Upper lobe of left lung (tissue), 6 donors: ENCODE data around the gene FRMPD4. TPM values are rescaled to one million over a fixed set of nuclear protein-coding genes. Genes with fewer than 3 reads are reported as not detected.

Source experiments
- ATAC-seq, 2 donors: fragments of 200-7000 bp; cut with Tn5 transposase; one replicate each; pipeline ENCODE4 v1.9.1; 2022; ENCODE audit warnings: mild to moderate bottlenecking in 2 of 2, moderate library complexity in 2 of 2; ENCODE audit not compliant: low FRiP score in 2 of 2
- DNase-seq, 2 donors: peaks; one replicate each; pipeline ENCODE4 v3.0.0-alpha.2; 2019 to 2020
- H3K27ac ChIP-seq, 4 donors: fragments of 200-600 bp; sonication (generic); one replicate each; pipeline ENCODE4 v1.5.1; 2016 to 2019
- H3K27me3 ChIP-seq, 4 donors: fragments of 200-600 bp; sonication (generic); one replicate each; pipeline ENCODE4 v1.5.1; 2017 to 2019
- H3K36me3 ChIP-seq, 4 donors: fragments of 200-600 bp; sonication (generic); one replicate each; pipeline ENCODE4 v1.5.1; 2016 to 2019
- H3K4me1 ChIP-seq, 4 donors: fragments of 200-600 bp; sonication (generic); one replicate each; pipeline ENCODE4 v1.5.1; 2018 to 2019
- H3K4me3 ChIP-seq, 4 donors: fragments of 200-600 bp; sonication (generic); one replicate each; pipeline ENCODE4 v1.5.1; 2017 to 2019; ENCODE audit warnings: mild to moderate bottlenecking in 2 of 4, moderate library complexity in 1 of 4
- H3K9me3 ChIP-seq, 4 donors: fragments of 200-600 bp; sonication (generic); one replicate each; pipeline ENCODE4 v1.5.1; 2018 to 2019
- EP300 ChIP-seq, 4 donors: sonication (generic); formaldehyde crosslinking; IDR thresholded peaks; one replicate each; pipeline ENCODE4 v1.5.1; 2017; ENCODE audit warnings: antibody characterized with exemption in 4 of 4, control low read depth in 2 of 4
- POLR2A ChIP-seq, 4 donors: fragments of 450-650 bp; IDR thresholded peaks; one replicate each; pipeline ENCODE4 v1.5.1; 2016 to 2017; ENCODE audit warnings: antibody characterized with exemption in 4 of 4, mild to moderate bottlenecking in 2 of 4
- POLR2AphosphoS5 ChIP-seq, 2 donors: sonication (generic); formaldehyde crosslinking; IDR thresholded peaks; one replicate each; pipeline ENCODE4 v1.5.1; 2017; ENCODE audit warnings: antibody characterized with exemption in 2 of 2
- WGBS, 2 donors: methylation state at CpG; one replicate each; pipeline ENCODE4 v1.1.5; 2017 to 2018; 5-methylcytosine and 5-hydroxymethylcytosine counted together
- total RNA-seq, 6 donors: library from RNA; depleted of rRNA in 4 of 6; stranded (reverse); fragments of >200 nt in 4 of 6; gene quantifications; one replicate each; pipeline versions ENCODE4 v1.1.0 to v1.2.1, GENCODE V29; 2016 to 2021
- TF ChIP-seq, protein P1 (sequence below), 6 experiments: fragments of 450-650 bp in 4 of 6; fragments of 200-600 bp in 2 of 6; sonication (generic) in 2 of 6; IDR thresholded peaks; one replicate each; pipeline ENCODE4 v1.5.1; 2016 to 2019; ENCODE audit warnings: antibody characterized with exemption in 6 of 6
- donor health status: DM: no; HTN: no; CAD: no; lungs with moderate emphysema.
- donor health status: DM: no; HTN: yes; CAD: no; lungs with severe emphysema.

Gene FRMPD4
- total RNA-seq, 6 donors from 2014 or later: 0.03 to 0.15 (median 0.10) TPM; not detected in 2

DNA sequence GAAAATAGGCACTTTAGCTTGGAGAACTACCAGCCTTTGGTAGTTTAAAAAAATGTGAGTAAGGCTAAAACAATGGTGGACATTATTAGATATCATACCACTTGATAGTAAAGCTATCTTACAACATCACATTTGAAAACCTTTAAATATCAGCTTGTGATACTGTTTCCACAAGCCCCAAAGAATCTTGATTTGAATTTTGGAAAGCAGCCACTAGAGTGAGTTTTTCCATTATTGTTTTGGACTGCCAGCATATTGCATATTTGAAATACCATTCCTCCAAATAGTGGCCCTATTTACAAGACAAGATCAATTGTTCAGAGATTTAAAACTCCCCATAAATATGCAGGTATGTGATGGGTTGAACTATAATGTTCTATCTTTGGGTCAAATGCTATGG, 349.9 kb downstream of the FRMPD4 start:
- Histone ChIP-seq H3K9me3 (no peaks in the 10 kb centered on the region), H3K4me1 (no peaks in the 10 kb centered on the region), H3K4me3 (no peak overlapping the region), H3K27ac (no peak overlapping the region), H3K36me3 (no peaks in the 10 kb centered on the region), H3K27me3 (no peaks in the 10 kb centered on the region)
- DNase-seq: no peak
- no peak for TF ChIP-seq EP300 (IDR thresholded peaks at IDR 0.05)
- ATAC-seq: no peak

DNA sequence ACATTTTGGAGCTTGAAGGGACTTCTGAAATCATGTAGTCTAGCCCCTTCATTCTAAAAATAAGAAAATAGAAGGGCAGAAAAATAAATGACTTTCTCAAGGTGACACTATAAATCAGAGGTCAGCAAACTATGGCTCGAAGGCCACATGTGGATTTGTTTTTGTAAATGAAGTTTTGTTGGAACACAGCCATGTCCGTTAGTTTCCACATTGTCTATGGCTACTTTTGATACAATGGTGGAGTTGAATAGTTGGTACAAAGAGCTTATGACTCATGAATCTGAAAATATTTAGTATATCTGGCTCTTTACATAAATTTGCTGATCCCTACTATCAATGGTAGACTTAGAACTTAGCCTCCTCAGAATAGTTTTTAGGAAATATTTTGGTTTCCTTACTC, 350.5 kb downstream of the FRMPD4 start:
- H3K9me3 ChIP-seq: no peaks in the 10 kb centered on the region
- ATAC-seq (no peak), DNase-seq (no peak)
- H3K27me3 ChIP-seq: no peaks in the 10 kb centered on the region
- WGBS, 2 donors: 42 to 62% methylated on average over 2 of the region's 2 CpGs
- H3K4me3 ChIP-seq: no peak overlapping the region
- no peak for TF ChIP-seq EP300 (IDR thresholded peaks at IDR 0.05)
- no peak overlapping the region for H3K27ac ChIP-seq
- no peaks in the 10 kb centered on the region for H3K36me3 ChIP-seq
- H3K4me1 ChIP-seq: no peaks in the 10 kb centered on the region

DNA sequence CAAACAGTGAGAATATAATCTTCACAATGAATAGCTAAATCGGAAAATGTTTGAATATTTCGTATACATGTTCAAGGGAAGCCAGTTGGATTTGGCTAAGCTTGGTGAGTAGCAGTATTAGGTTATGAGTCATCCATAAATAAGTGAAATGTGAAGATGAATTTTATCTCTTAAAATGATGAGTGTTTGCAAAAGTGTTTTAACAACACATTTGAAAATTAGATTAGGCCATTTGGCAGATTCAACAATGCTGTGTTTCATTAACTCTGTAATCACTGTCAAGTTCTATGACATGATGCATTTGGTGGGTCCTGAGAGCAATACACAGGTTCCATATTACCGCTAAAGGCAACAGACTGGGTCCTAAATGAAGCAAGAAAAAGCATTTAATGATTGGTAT, 351.1 kb downstream of the FRMPD4 start:
- 79 to 85% methylated on average over 3 of the region's 3 CpGs for WGBS, 2 donors
- Histone ChIP-seq H3K36me3 (no peaks in the 10 kb centered on the region), H3K27me3 (no peaks in the 10 kb centered on the region), H3K4me1 (no peaks in the 10 kb centered on the region), H3K9me3 (no peaks in the 10 kb centered on the region), H3K27ac (no peak overlapping the region), H3K4me3 (no peak overlapping the region)
- DNase-seq (no peak), ATAC-seq (no peak)
- no peak for TF ChIP-seq EP300 (IDR thresholded peaks at IDR 0.05)
- TF ChIP-seq, protein P1, sequence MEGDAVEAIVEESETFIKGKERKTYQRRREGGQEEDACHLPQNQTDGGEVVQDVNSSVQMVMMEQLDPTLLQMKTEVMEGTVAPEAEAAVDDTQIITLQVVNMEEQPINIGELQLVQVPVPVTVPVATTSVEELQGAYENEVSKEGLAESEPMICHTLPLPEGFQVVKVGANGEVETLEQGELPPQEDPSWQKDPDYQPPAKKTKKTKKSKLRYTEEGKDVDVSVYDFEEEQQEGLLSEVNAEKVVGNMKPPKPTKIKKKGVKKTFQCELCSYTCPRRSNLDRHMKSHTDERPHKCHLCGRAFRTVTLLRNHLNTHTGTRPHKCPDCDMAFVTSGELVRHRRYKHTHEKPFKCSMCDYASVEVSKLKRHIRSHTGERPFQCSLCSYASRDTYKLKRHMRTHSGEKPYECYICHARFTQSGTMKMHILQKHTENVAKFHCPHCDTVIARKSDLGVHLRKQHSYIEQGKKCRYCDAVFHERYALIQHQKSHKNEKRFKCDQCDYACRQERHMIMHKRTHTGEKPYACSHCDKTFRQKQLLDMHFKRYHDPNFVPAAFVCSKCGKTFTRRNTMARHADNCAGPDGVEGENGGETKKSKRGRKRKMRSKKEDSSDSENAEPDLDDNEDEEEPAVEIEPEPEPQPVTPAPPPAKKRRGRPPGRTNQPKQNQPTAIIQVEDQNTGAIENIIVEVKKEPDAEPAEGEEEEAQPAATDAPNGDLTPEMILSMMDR (IDR thresholded peaks at IDR 0.05): no peak
- no peak for TF ChIP-seq POLR2AphosphoS5 (IDR thresholded peaks at IDR 0.05)
- no peak for TF ChIP-seq POLR2A (IDR thresholded peaks at IDR 0.05)

DNA sequence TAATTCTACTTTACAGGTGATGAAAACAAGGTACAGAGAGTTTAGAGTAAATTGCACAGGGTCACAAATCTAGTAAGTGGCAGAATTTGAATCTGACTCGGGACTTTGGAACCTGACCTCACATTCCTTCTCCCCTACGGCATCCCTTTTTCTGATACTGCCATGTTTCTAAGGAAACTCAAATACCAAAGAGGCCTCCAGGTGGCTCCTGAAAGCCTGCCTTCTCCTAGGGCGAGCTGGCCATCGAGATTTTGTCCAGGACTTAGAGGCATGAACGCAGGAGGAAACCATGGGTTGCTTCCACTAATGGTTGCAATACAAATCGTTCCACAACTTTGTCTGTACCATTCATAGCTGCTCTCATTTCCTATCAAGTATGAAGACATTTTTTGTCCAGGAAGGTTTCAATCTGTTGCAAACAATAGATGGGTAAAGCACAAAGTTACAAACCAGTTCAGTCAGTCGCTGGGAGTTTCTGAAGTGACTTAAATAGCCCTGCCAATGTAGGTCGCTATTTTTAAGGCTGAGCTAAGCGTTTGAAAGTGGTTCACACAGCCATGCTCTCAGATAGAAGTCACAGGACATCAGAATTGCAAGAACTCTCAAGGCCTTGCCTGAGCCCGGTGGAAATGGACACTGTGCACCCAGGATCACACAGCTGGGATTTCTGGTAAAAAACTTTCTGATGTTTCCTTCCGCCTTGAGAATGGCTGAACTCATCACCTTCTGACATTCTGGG, 356.3 kb downstream of the FRMPD4 start:
- ATAC-seq: no peak

DNA sequence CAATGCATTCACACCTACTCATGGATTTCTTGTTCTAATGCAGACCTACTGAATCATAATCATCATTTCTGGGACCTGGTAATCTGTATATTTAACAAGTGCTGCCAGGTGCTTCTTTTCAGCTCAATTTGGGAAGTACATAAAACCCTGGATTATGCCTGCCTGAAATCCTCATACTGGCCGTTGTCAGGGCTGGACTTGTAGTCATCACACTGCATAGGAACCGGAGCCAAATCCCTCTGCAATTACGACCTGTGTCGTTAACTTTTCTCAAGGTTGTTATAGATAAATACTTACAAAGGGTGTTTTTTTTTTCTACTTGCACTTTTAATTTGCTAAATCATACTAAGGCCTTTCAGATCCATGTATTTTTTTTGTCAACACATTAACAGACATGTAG, 358.1 kb downstream of the FRMPD4 start:
- H3K4me1 ChIP-seq: no peaks in the 10 kb centered on the region
- no peaks in the 10 kb centered on the region for H3K27me3 ChIP-seq
- ATAC-seq (no peak), DNase-seq (no peak)
- H3K36me3 ChIP-seq: no peaks in the 10 kb centered on the region
- no peak overlapping the region for H3K27ac ChIP-seq
- 51 to 79% methylated on average over 2 to 4 of the region's 4 CpGs for WGBS, 2 donors
- no peak for TF ChIP-seq POLR2AphosphoS5 (IDR thresholded peaks at IDR 0.05)
- no peak for TF ChIP-seq POLR2A (IDR thresholded peaks at IDR 0.05)
- TF ChIP-seq, protein P1 (IDR thresholded peaks at IDR 0.05): no peak
- no peak for TF ChIP-seq EP300 (IDR thresholded peaks at IDR 0.05)
- no peaks in the 10 kb centered on the region for H3K9me3 ChIP-seq
- H3K4me3 ChIP-seq: no peak overlapping the region

More for the DNA sequence above, 356.3 kb downstream of the FRMPD4 start:
- Histone ChIP-seq H3K27me3 (no peaks in the 10 kb centered on the region), H3K27ac (no peak overlapping the region), H3K9me3 (no peaks in the 10 kb centered on the region), H3K4me3 (no peak overlapping the region), H3K36me3 (no peaks in the 10 kb centered on the region), H3K4me1 (no peaks in the 10 kb centered on the region)
- DNase-seq: no peak
- TF ChIP-seq, protein P1 (IDR thresholded peaks at IDR 0.05): no peak
- no peak for TF ChIP-seq POLR2A (IDR thresholded peaks at IDR 0.05)
- TF ChIP-seq EP300 (IDR thresholded peaks at IDR 0.05): no peak
- no peak for TF ChIP-seq POLR2AphosphoS5 (IDR thresholded peaks at IDR 0.05)
- WGBS, 2 donors: 68 to 77% methylated on average over 11 of the region's 11 CpGs
